ENCODE measurements around the gene RAB36. TPM values are rescaled to one million over a fixed set of nuclear protein-coding genes. Genes with fewer than 3 reads are reported as not detected.
A peak's percentile ranks its signal among the peaks of the same experiment; 100 is the strongest.

RAB36 gene
- polyA plus RNA-seq, 3 donors, result 0.37 to 0.78 (median 0.49) TPM

DNA sequence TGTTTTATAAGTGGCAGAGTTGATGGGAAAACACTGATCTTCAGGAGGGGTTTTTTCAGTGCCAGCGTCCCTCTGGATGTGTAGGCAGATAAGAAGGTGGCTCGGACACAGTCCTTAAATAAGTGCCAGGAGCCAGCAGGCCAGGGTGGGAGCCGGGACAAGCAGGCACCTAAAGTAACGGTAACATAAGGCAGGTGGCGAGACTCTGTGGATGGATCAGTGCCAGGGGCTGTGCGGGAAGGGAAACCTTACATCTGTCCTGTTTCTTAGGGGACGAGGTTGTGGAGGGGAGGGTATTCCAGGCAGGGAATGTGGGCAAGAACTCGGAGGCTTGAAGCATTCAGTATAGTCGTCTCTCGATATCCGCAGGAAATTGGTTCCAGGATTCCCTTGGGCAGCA lies 50.9 kb downstream of the RAB36 start:
- Histone ChIP-seq H4K20me1 (ENCODE audit: insufficient read depth, low read length) (peaks cover 83% of the 10 kb centered on the region), H3K27me3 (ENCODE audit: control insufficient read depth in 2 of 2, insufficient read depth in 2 of 2, low read length in 2 of 2) (no peaks in the 10 kb centered on the region), H2AFZ (ENCODE audit: insufficient read depth, low read depth, low read length, poor library complexity, severe bottlenecking) (no peak overlapping the region), H3K79me2 (ENCODE audit: insufficient read depth, low read length) (peaks cover 99% of the 10 kb centered on the region), H3K36me3 (replicated peaks in 1 of 2; ENCODE audit: control insufficient read depth in 1 of 2, insufficient read depth in 2 of 2, low read length in 2 of 2) (peaks cover 6 to 57% of the 10 kb centered on the region in 2 donors), H3K4me1 (ENCODE audit: control insufficient read depth in 1 of 2, insufficient read depth in 2 of 2, low read length in 2 of 2) (peaks cover 9 to 11% of the 10 kb centered on the region in 2 donors), H3K9me3 (replicated peaks in 1 of 2; ENCODE audit: control insufficient read depth in 1 of 2, insufficient read depth in 1 of 2, low read length in 2 of 2) (no peaks in the 10 kb centered on the region), H3K9ac (ENCODE audit: insufficient read depth, low read length, poor library complexity, severe bottlenecking) (no peak overlapping the region), H3K4me3 (replicated peaks in 1 of 3; ENCODE audit: low read depth in 2 of 3, low read length in 3 of 3) (no peak overlapping the region), H3K4me2 (replicated peaks; ENCODE audit: extremely low read depth, low read length, poor library complexity, severe bottlenecking) (no peak overlapping the region), H3K27ac (ENCODE audit: low read depth in 1 of 2, low read length in 2 of 2) (no peak overlapping the region)
- DNase-seq, result no peak
- intact Hi-C loops (cut with micrococcal nuclease), result no loop called here
- TF ChIP-seq, protein P1, sequence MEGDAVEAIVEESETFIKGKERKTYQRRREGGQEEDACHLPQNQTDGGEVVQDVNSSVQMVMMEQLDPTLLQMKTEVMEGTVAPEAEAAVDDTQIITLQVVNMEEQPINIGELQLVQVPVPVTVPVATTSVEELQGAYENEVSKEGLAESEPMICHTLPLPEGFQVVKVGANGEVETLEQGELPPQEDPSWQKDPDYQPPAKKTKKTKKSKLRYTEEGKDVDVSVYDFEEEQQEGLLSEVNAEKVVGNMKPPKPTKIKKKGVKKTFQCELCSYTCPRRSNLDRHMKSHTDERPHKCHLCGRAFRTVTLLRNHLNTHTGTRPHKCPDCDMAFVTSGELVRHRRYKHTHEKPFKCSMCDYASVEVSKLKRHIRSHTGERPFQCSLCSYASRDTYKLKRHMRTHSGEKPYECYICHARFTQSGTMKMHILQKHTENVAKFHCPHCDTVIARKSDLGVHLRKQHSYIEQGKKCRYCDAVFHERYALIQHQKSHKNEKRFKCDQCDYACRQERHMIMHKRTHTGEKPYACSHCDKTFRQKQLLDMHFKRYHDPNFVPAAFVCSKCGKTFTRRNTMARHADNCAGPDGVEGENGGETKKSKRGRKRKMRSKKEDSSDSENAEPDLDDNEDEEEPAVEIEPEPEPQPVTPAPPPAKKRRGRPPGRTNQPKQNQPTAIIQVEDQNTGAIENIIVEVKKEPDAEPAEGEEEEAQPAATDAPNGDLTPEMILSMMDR (IDR thresholded peaks at IDR 0.05), result no peak
- Mint-ChIP-seq H3K9me3 (no peaks in the 10 kb centered on the region), H3K27ac (peak overlapping the region in 2 of 7 donors; percentile 25 to 57), H3K36me3 (peaks cover 31 to 62% of the 10 kb centered on the region in 2 donors), H3K4me1 (peaks cover 29% of the 10 kb centered on the region), H3K4me3 (no peak overlapping the region), H3K27me3 (ENCODE audit: low read depth in 3 of 3) (peaks cover 0 to 2% (median 0%) of the 10 kb centered on the region in 3 donors)
- 86% methylated on average over 10 of the region's 11 CpGs for WGBS (ENCODE audit: insufficient coverage)

DNA sequence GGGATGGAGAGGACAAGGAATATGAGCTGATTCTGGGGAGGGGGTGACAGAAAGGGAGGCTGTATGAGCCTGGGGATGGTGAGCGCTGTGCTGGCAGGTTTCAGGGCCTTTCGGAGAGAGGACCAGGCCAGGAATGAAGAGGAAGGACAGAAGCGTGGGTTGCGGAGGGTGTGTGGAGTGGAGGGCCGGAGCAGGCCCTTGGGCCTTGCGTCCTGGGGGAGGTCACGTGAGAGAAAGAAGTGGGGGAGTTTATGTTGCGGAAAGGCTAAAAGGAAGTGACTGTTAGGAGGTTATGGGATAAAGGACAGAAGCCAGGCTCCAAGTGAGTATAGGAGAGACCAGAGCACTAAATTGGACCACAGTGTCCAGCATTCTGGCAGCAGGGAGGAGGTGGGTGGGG lies 52.6 kb downstream of the RAB36 start:
- intact Hi-C loops (cut with micrococcal nuclease), result no loop called here
- DNase-seq, result no peak
- H3K4me3 Mint-ChIP-seq, result peak overlapping the region in 1 of 2 donors; percentile 18
- no peaks in the 10 kb centered on the region for H3K27me3 ChIP-seq (ENCODE audit: control insufficient read depth in 2 of 2, insufficient read depth in 2 of 2, low read length in 2 of 2)
- H3K4me1 Mint-ChIP-seq, result peaks cover 30% of the 10 kb centered on the region
- H3K4me3 ChIP-seq (replicated peaks in 1 of 3; ENCODE audit: low read depth in 2 of 3, low read length in 3 of 3), result no peak overlapping the region
- peaks cover 9 to 11% of the 10 kb centered on the region in 2 donors for H3K4me1 ChIP-seq (ENCODE audit: control insufficient read depth in 1 of 2, insufficient read depth in 2 of 2, low read length in 2 of 2)
- no peak overlapping the region for H2AFZ ChIP-seq (ENCODE audit: insufficient read depth, low read depth, low read length, poor library complexity, severe bottlenecking)
- H3K36me3 ChIP-seq (replicated peaks in 1 of 2; ENCODE audit: control insufficient read depth in 1 of 2, insufficient read depth in 2 of 2, low read length in 2 of 2), result peaks cover 0 to 42% of the 10 kb centered on the region in 2 donors
- TF ChIP-seq, protein P1 (IDR thresholded peaks at IDR 0.05), result no peak
- H4K20me1 ChIP-seq (ENCODE audit: insufficient read depth, low read length), result peaks cover 76% of the 10 kb centered on the region
- H3K27ac ChIP-seq (ENCODE audit: low read depth in 1 of 2, low read length in 2 of 2), result no peak overlapping the region
- H3K4me2 ChIP-seq (replicated peaks; ENCODE audit: extremely low read depth, low read length, poor library complexity, severe bottlenecking), result no peak overlapping the region
- H3K9ac ChIP-seq (ENCODE audit: insufficient read depth, low read length, poor library complexity, severe bottlenecking), result peak overlapping the region; percentile 24
- H3K9me3 Mint-ChIP-seq, result no peaks in the 10 kb centered on the region
- no peaks in the 10 kb centered on the region for H3K9me3 ChIP-seq (replicated peaks in 1 of 2; ENCODE audit: control insufficient read depth in 1 of 2, insufficient read depth in 1 of 2, low read length in 2 of 2)
- peaks cover 18 to 54% of the 10 kb centered on the region in 2 donors for H3K36me3 Mint-ChIP-seq
- H3K27ac Mint-ChIP-seq, result peak overlapping the region in 4 of 7 donors; percentile 4 to 72 (median 57)
- peaks cover 0 to 2% (median 0%) of the 10 kb centered on the region in 3 donors for H3K27me3 Mint-ChIP-seq (ENCODE audit: low read depth in 3 of 3)
- 42% methylated on average over 8 of the region's 8 CpGs for WGBS (ENCODE audit: insufficient coverage)
- H3K79me2 ChIP-seq (ENCODE audit: insufficient read depth, low read length), result peaks cover 99% of the 10 kb centered on the region
